Fibroblast of pulmonary artery (primary cell): Measurements from ENCODE around the gene PTPRT.

Experiments
- DNase-seq: peaks from one replicate; pipeline ENCODE4 v3.0.0-alpha.2; 2010; ENCODE audit warnings: low read depth
- H3K4me3 ChIP-seq: replicated peaks from 2 replicates; pipeline ENCODE4 v1.5.1; 2011; ENCODE audit warnings: low read depth, mild to moderate bottlenecking, control low read depth, low read length, moderate library complexity
- CTCF ChIP-seq: IDR thresholded peaks from 2 replicates; pipeline ENCODE4 v1.5.1; 2011; ENCODE audit warnings: mild to moderate bottlenecking, control low read depth, low read length, inconsistent platforms; ENCODE audit errors: missing control alignments

PTPRT gene

DNA sequence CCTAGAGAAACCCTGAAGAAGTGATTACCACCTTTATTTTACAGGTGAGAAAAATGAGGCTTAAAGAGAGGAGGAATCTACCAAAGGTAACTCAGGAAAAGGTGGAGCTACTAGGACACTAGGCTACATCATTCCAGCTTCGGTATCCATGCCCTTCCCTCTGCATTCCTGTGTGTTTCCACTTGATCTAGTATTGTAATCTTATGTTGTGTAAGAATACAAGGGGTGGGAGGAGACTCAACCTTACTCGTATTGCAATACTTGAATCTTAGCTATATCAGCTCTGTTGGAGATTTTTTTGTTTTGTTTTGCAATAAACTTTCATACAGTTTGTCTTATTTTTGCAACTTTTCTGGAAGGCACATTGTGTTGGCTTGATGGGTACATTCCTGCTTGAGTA, 742.4 kb downstream of the PTPRT start:
- H3K4me3 ChIP-seq = no peak overlapping the region
- TF ChIP-seq CTCF = no peak
- no peak for DNase-seq

GRCh38 chr20:42444799-42445198, 744.9 kb downstream of the PTPRT start:
- no peak overlapping the region for H3K4me3 ChIP-seq
- TF ChIP-seq CTCF = no peak
- no peak for DNase-seq

- no peak for DNase-seq
- H3K4me3 ChIP-seq = no peak overlapping the region
- TF ChIP-seq CTCF = no peak
These were observed 746.5 kb downstream of the PTPRT start for GRCh38 chr20:42443200-42443599.

- no peak for TF ChIP-seq CTCF
- no peak for DNase-seq
- no peak overlapping the region for H3K4me3 ChIP-seq
These were observed 747.0 kb downstream of the PTPRT start for GRCh38 chr20:42442716-42443115.

- no peak overlapping the region for H3K4me3 ChIP-seq
- no peak for DNase-seq
- TF ChIP-seq CTCF = no peak
These were observed 747.8 kb downstream of the PTPRT start for GRCh38 chr20:42441864-42442331.

- no peak for TF ChIP-seq CTCF
- no peak overlapping the region for H3K4me3 ChIP-seq
- DNase-seq = no peak
These were observed 748.4 kb downstream of the PTPRT start for GRCh38 chr20:42441196-42441863.

DNA sequence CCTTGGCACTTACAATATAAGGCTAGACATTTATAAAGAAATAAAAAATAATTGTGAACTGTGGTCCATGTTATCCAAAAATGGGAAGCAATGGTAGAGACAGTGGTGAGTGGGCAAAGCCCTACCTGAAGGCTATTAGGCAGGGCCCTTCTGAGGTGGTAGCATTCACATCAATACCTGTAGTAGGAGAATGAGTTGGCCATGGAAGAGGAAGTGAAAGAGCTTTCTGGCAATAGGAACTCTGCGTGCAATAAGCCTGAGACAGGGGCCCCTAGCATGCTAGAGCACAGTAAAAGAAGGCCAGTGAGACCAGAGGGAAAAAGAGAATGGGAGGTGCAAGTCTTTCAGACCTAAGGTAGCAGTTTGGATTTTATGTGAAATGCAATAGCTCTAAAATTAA, 754.5 kb downstream of the PTPRT start:
- H3K4me3 ChIP-seq = no peak overlapping the region
- DNase-seq = no peak
- TF ChIP-seq CTCF = no peak
